Activated B cell treated with CpG ODN at 0.5 μM for 24 hours (primary cell): ENCODE data around the gene BEST4. TPM values are rescaled to one million over a fixed set of nuclear protein-coding genes. Genes with fewer than 3 reads are reported as not detected.

Experiments used
- ATAC-seq: fragments of 200-7000 bp; cut with Tn5 transposase; one replicate; pipeline ENCODE4 v1.10.0; 2021; ENCODE audit warnings: low read depth, mild to moderate bottlenecking, moderate library complexity
- CTCF ChIA-PET: fragments of 350-600 bp; sonication (Branson Sonifier 250); formaldehyde crosslinking; loops from one replicate; lab custom pipeline; 2021; ENCODE audit warnings: antibody characterized with exemption; lab: Charles Lee
- POLR2A ChIA-PET: fragments of 350-600 bp; sonication (Branson Sonifier 250); formaldehyde crosslinking; loops from one replicate; lab custom pipeline; 2021; ENCODE audit warnings: antibody characterized with exemption; lab: Charles Lee
- DNase-seq: peaks from one replicate; pipeline ENCODE4 v3.0.0; 2022
- H3K27ac Mint-ChIP-seq: one replicate; pipeline ENCODE4 v1.8.0; 2020; ENCODE audit warnings: mixed read lengths
- H3K27me3 Mint-ChIP-seq: one replicate; pipeline ENCODE4 v1.8.0; 2021; ENCODE audit warnings: mixed read lengths
- H3K36me3 Mint-ChIP-seq: one replicate; pipeline ENCODE4 v1.8.0; 2021; ENCODE audit warnings: low read depth, mixed read lengths
- H3K4me1 Mint-ChIP-seq: one replicate; pipeline ENCODE4 v1.8.0; 2021; ENCODE audit warnings: mixed read lengths
- H3K4me3 Mint-ChIP-seq: one replicate; pipeline ENCODE4 v1.8.0; 2020; ENCODE audit warnings: mild to moderate bottlenecking, mixed read lengths
- H3K9me3 Mint-ChIP-seq: one replicate; pipeline ENCODE4 v1.8.0; 2020; ENCODE audit warnings: mixed read lengths
- intact Hi-C: fragments of 100-400 bp; cut with micrococcal nuclease; formaldehyde crosslinking; loops from one replicate; pipeline ENCODE4 v1.15.1; 2024
- total RNA-seq: library from RNA; stranded (reverse); gene quantifications from 2 replicates; pipeline ENCODE4 v1.2.3, GENCODE V29; 2022
- TF ChIP-seq, protein P1 (sequence below): fragments of 200-600 bp; IDR thresholded peaks from one replicate; pipeline ENCODE4 v1.8.0; 2022; ENCODE audit warnings: antibody characterized with exemption, mild to moderate bottlenecking

BEST4 gene
- total RNA-seq, 1 donor from 2014 or later, result 0.62 TPM

DNA sequence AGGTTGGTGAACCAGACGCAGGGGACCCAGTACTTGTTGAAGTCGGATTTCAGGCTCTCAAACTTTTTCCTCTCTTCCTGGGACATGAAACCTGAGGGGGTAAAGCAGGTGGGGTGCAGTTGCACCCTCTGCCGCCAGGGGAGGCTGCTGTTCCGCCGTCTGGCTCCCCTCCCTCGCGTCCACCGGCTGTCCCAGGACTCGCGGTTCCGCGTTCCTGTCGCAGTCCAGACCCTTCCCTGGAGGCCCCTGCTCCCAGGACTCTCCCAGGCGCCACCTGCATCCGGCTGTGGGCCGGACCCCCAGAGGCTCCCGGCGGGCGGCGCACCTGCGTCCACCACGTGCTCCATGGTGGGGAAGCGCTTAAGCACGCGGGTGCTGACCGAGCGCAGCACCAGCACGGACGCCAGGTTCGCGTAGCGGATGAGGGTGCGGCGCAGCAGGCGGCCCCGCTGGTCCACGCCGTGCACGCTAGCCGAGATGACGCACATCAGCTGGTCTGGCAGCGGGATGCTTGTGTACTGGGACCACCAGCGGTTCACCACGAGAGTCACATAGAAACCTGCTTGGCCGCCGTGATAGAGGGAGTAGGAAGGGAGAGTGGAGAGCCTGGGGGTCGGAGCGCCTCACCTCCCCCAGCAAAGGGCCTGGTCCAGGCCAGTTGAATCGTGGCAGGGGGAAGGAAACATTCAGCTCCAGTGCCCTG lies 1.7 kb downstream of the BEST4 start:
- DNase-seq, result peak; percentile 81
- ChIA-PET POLR2A (interaction anchor here (0.6 to 9.4 kb wide), 14 partner anchors 11 to 517 kb away, joined by 3 to 113 read pairs (median 8); partner anchors contain the start of genes EIF2B3, HECTD3, PLK3 and RNU5D-1), CTCF (interaction anchor here (0.7 to 3.6 kb wide), 8 partner anchors 14 to 514 kb away, joined by 3 to 13 read pairs (median 4); partner anchors contain the start of genes HECTD3, PLK3 and UROD)
- intact Hi-C loops, result loop anchor here (1.0 to 10.0 kb wide), 10 partner anchors 11 to 901 kb away; partner anchors contain the start of genes EIF2B3, GPBP1L1, PTCH2 and RPS8
- H3K27ac Mint-ChIP-seq, result peak overlapping the region; percentile 86
- no peaks in the 10 kb centered on the region for H3K9me3 Mint-ChIP-seq
- TF ChIP-seq, protein P1, sequence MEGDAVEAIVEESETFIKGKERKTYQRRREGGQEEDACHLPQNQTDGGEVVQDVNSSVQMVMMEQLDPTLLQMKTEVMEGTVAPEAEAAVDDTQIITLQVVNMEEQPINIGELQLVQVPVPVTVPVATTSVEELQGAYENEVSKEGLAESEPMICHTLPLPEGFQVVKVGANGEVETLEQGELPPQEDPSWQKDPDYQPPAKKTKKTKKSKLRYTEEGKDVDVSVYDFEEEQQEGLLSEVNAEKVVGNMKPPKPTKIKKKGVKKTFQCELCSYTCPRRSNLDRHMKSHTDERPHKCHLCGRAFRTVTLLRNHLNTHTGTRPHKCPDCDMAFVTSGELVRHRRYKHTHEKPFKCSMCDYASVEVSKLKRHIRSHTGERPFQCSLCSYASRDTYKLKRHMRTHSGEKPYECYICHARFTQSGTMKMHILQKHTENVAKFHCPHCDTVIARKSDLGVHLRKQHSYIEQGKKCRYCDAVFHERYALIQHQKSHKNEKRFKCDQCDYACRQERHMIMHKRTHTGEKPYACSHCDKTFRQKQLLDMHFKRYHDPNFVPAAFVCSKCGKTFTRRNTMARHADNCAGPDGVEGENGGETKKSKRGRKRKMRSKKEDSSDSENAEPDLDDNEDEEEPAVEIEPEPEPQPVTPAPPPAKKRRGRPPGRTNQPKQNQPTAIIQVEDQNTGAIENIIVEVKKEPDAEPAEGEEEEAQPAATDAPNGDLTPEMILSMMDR, result peak; percentile 100
- peaks cover 32% of the 10 kb centered on the region for H3K4me1 Mint-ChIP-seq
- H3K4me3 Mint-ChIP-seq, result peak overlapping the region; percentile 75
- ATAC-seq, result peak; percentile 79
- H3K36me3 Mint-ChIP-seq, result peaks cover 10% of the 10 kb centered on the region
- H3K27me3 Mint-ChIP-seq, result no peaks in the 10 kb centered on the region

DNA sequence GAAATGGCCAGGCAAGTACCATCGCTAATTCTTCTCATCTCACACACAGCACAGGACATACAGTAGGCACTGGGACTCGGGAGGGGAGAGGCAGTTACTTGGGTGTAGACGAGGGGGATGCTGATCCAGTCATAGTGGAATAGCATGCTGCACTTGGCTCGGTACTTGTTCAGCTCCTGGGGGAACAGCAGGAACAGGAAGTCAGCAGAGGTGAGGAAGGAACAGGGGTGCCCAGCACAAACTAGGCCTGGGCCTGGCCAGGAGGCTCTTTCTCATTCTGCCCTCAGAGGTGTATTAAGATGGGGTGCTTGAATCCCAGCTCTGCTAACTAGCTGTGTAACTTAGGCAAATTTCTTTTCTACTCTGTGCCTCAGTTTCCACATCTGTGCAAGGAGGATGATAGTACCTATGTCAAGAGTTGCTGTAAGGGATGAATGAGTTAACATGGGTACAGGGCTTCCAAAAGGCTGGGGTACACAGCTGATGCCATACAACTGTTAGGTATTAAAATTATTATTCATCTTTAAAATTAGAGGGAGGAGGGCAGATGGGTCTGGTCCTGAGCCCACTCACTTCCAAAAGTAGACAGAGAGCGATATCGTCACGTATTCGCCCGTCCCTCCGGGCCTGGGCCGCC lies 2.4 kb downstream of the BEST4 start:
- TF ChIP-seq, protein P1, result no peak
- ChIA-PET CTCF (interaction anchor here (0.7 to 3.6 kb wide), 8 partner anchors 14 to 515 kb away, joined by 3 to 13 read pairs (median 4); partner anchors contain the start of genes HECTD3, PLK3 and UROD), POLR2A (interaction anchor here (0.6 to 9.4 kb wide), 11 partner anchors 10 to 518 kb away, joined by 3 to 113 read pairs (median 25); partner anchors contain the start of genes ARMH1, EIF2B3, HECTD3 and PLK3)
- Mint-ChIP-seq H3K36me3 (peaks cover 16% of the 10 kb centered on the region), H3K4me1 (peaks cover 32% of the 10 kb centered on the region), H3K27ac (peak overlapping the region; percentile 86), H3K4me3 (peak overlapping the region; percentile 75), H3K9me3 (no peaks in the 10 kb centered on the region), H3K27me3 (no peaks in the 10 kb centered on the region)
- DNase-seq (no peak), ATAC-seq (no peak)
- intact Hi-C loops, result loop anchor here (1.0 to 10.0 kb wide), 12 partner anchors 10 to 902 kb away; partner anchors contain the start of genes EIF2B3, GPBP1L1, KIF2C and PTCH2

GRCh38 chr1:44785029-44785380 lies 3.0 kb downstream of the BEST4 start:
- H3K9me3 Mint-ChIP-seq, result no peaks in the 10 kb centered on the region
- peaks cover 37% of the 10 kb centered on the region for H3K4me1 Mint-ChIP-seq
- TF ChIP-seq, protein P1, result no peak
- H3K4me3 Mint-ChIP-seq, result peak overlapping the region; percentile 75
- CTCF ChIA-PET, result interaction anchor here (0.7 to 3.6 kb wide), 12 partner anchors 8 to 515 kb away, joined by 3 to 13 read pairs (median 4); partner anchors contain the start of genes PLK3 and RNU5D-1
- ATAC-seq (no peak), DNase-seq (no peak)
- intact Hi-C loops, result loop anchor here (2.0 to 10.0 kb wide), 5 partner anchors 46 to 902 kb away; partner anchors contain the start of genes EIF2B3, GPBP1L1, KIF2C and RNU5D-1
- POLR2A ChIA-PET, result interaction anchor here (0.7 to 9.4 kb wide), 11 partner anchors 8 to 518 kb away, joined by 3 to 113 read pairs (median 25); partner anchors contain the start of genes ARMH1, HECTD3, PLK3 and RNU5D-1
- H3K27ac Mint-ChIP-seq, result peak overlapping the region; percentile 86
- peaks cover 22% of the 10 kb centered on the region for H3K36me3 Mint-ChIP-seq
- H3K27me3 Mint-ChIP-seq, result no peaks in the 10 kb centered on the region

DNA sequence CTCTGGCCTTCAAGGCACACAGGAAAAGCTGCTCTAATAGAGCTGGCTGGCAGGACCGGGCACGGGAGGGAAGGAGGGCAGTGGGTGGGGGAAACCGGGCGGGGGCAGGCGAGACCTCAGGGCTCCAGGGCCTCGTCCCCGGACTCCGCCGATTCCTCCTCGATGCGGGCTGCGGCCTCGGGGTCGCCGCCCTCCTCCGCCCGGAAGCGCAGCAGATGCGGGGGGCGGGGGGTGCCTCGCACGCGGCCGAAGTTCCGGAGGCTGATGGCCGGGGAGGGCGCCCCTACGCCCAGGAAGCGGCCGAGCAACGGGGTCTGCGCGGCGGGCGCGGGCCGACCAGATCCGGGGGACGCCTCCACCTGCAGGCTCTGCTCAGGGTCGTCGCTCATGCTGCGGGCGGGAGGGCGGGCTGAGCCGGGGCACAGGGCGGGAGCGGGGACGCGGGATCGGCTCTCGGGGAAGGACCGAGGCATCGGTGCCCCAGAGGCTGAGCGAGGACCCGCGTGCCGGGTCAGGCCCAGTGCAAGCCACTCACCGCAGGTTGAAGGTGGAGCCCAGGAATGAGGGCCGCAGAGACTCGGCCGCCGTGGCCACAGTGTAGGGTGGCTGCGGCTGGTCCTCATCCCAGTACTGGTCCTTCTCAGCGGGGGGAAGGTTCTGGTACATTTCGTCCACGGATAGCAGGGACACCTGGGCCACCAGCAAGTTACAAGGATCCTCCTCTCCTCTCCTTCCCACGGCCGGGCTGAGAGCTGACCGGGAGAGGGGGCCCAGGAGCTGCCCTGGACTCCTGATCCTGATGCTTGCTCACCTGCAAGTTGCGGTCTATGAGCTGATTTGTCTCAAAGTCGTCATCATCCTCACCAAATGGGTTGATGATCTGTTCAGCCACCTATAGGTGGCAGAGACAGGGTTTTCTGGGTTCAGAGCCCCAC lies 3.6 kb downstream of the BEST4 start:
- no peaks in the 10 kb centered on the region for H3K27me3 Mint-ChIP-seq
- peak overlapping the region; percentile 75 for H3K4me3 Mint-ChIP-seq
- H3K4me1 Mint-ChIP-seq, result peaks cover 38% of the 10 kb centered on the region
- peak; percentile 50 for DNase-seq
- peaks cover 29% of the 10 kb centered on the region for H3K36me3 Mint-ChIP-seq
- TF ChIP-seq, protein P1, result no peak
- ATAC-seq, result peak; percentile 22
- peak overlapping the region; percentile 86 for H3K27ac Mint-ChIP-seq
- intact Hi-C loops, result loop anchor here (2.0 to 10.0 kb wide), 5 partner anchors 46 to 903 kb away; partner anchors contain the start of genes EIF2B3, GPBP1L1, KIF2C and RNU5D-1
- no peaks in the 10 kb centered on the region for H3K9me3 Mint-ChIP-seq
- CTCF ChIA-PET, result interaction anchor here (0.6 to 2.7 kb wide), 10 partner anchors 9 to 761 kb away, joined by 3 to 7 read pairs (median 4); partner anchors contain the start of genes RNU5D-1 and RPS8
- POLR2A ChIA-PET, result interaction anchor here (0.5 to 9.4 kb wide), 20 partner anchors 9 to 775 kb away, joined by 3 to 113 read pairs (median 4); partner anchors contain the start of genes ARMH1, BTBD19, HECTD3 and PLK3
